K562 (cell line): ENCODE results near the gene TMEM185B. TPM values are rescaled to one million over a fixed set of nuclear protein-coding genes. Genes with fewer than 3 reads are reported as not detected.
A peak's percentile ranks its signal among the peaks of the same experiment; 100 is the strongest.

Experiments
- ATAC-seq: fragments of 200-7000 bp; cut with Tn5 transposase; 3 replicates; pipeline ENCODE4 v1.9.1; 2020; ENCODE audit warnings: moderate library complexity
- BruUV-seq: library from RNA; stranded (reverse); fragments of 400-500 nt; replicated peaks from 2 replicates; lab custom pipeline; 2021; lab: Mats Ljungman, UMichigan
- CTCF ChIA-PET: fragments of 300-600 bp; formaldehyde crosslinking; extraction: SDS; loops from one replicate; lab custom pipeline; 2021; ENCODE audit warnings: low intra/inter-chr PET ratio; lab: Yijun Ruan, JAX
- POLR2A ChIA-PET: fragments of 300-600, 350-650 bp; sonication (Branson Sonifier 250); formaldehyde crosslinking; extraction: SDS; loops from one replicate; lab custom pipeline; 2021; ENCODE audit warnings: antibody characterized with exemption, inconsistent platforms; lab: Yijun Ruan, JAX
- DNase-seq, 4 experiments: peaks; one replicate each; pipeline versions ENCODE4 v3.0.0 to v3.0.0-alpha.2; 2011 to 2018; ENCODE audit warnings: low spot score in 3 of 4, mixed read lengths in 3 of 4; ENCODE audit errors: extremely low read depth in 1 of 4
- FAIRE-seq: peaks from 2 replicates; lab custom pipeline; 2011; peaks lifted over from hg19 to GRCh38; lab: Jason Lieb, UNC
- H2AFZ ChIP-seq: 2 replicates; pipeline ENCODE4 v1.6.0; 2011; ENCODE audit warnings: low read depth, low read length, control low read depth, inconsistent platforms
- H3K27ac ChIP-seq: fragments of 200-600 bp; 3 replicates; pipeline ENCODE4 v1.8.0; 2011; ENCODE audit warnings: low read depth, mild to moderate bottlenecking, control low read depth, inconsistent platforms, low read length, moderate library complexity, mixed read lengths; ENCODE audit errors: extremely low read depth
- H3K27me3 ChIP-seq, 2 experiments: fragments of 300-600 bp in 1 of 2; 2 replicates in 1 of 2; 3 replicates in 1 of 2; pipeline versions ENCODE4 v1.6.0 to v1.8.0; 2011; ENCODE audit warnings: inconsistent platforms in 2 of 2, low read length in 2 of 2, mild to moderate bottlenecking in 1 of 2, mixed read lengths in 1 of 2, moderate library complexity in 1 of 2; ENCODE audit not compliant: control insufficient read depth in 2 of 2, insufficient read depth in 2 of 2
- H3K36me3 ChIP-seq: fragments of 300-600 bp; 3 replicates; pipeline ENCODE4 v1.8.0; 2011; ENCODE audit warnings: mild to moderate bottlenecking, low read length, inconsistent platforms; ENCODE audit not compliant: control insufficient read depth, insufficient read depth
- H3K4me1 ChIP-seq, 2 experiments: fragments of 200-600 bp in 1 of 2; replicated peaks in 1 of 2; 2 replicates in 1 of 2; 3 replicates in 1 of 2; pipeline versions ENCODE4 v1.5.1 to v1.8.0; 2011; ENCODE audit warnings: inconsistent platforms in 2 of 2, low read length in 2 of 2, mild to moderate bottlenecking in 1 of 2, mixed read lengths in 1 of 2, moderate library complexity in 1 of 2; ENCODE audit not compliant: control insufficient read depth in 2 of 2, insufficient read depth in 2 of 2
- H3K4me2 ChIP-seq: 2 replicates; pipeline ENCODE4 v1.6.1; 2011; ENCODE audit warnings: low read length, control low read depth, inconsistent platforms, mixed read lengths; ENCODE audit not compliant: insufficient read depth
- H3K4me3 ChIP-seq: fragments of 200-600 bp; sonication (generic), shearing (Covaris generic); 2 replicates; pipeline ENCODE4 v1.5.1; 2016; ENCODE audit warnings: control low read depth, inconsistent platforms
- H3K79me2 ChIP-seq: fragments of 200-600 bp; 3 replicates; pipeline ENCODE4 v1.8.0; 2011; ENCODE audit warnings: low read length, inconsistent platforms; ENCODE audit not compliant: control insufficient read depth, insufficient read depth
- H3K9ac ChIP-seq, 2 experiments: 2 replicates each; pipeline versions ENCODE4 v1.6.0 to v1.6.1; 2011; ENCODE audit warnings: low read depth in 2 of 2, low read length in 2 of 2, control low read depth in 1 of 2, inconsistent platforms in 1 of 2, mild to moderate bottlenecking in 1 of 2, mixed read lengths in 1 of 2; ENCODE audit not compliant: insufficient read depth in 1 of 2
- H3K9me1 ChIP-seq: one replicate; pipeline ENCODE4 v1.6.0; 2011; ENCODE audit warnings: inconsistent platforms, mild to moderate bottlenecking, low read length, moderate library complexity; ENCODE audit not compliant: control insufficient read depth, insufficient read depth
- H3K9me3 ChIP-seq: replicated peaks from 2 replicates; pipeline ENCODE4 v1.5.1; 2011; ENCODE audit warnings: low read depth, low read length, inconsistent platforms; ENCODE audit not compliant: control insufficient read depth, insufficient read depth
- H4K20me1 ChIP-seq: replicated peaks from 2 replicates; pipeline ENCODE4 v1.6.1; 2011; ENCODE audit warnings: low read length, inconsistent platforms, mixed read lengths; ENCODE audit not compliant: control insufficient read depth, insufficient read depth
- CBX2 ChIP-seq: fragments of 200-600 bp; sonication (generic); IDR thresholded peaks from one replicate; pipeline ENCODE4 v1.6.1; 2012; ENCODE audit warnings: mild to moderate bottlenecking, low read length, inconsistent platforms; ENCODE audit not compliant: insufficient read depth, poor library complexity, severe bottlenecking
- CTCFL ChIP-seq: IDR thresholded peaks from 2 replicates; pipeline ENCODE4 v1.6.1; 2011; ENCODE audit warnings: borderline replicate concordance, low read depth, mild to moderate bottlenecking, moderate library complexity, low read length; ENCODE audit not compliant: insufficient read depth, poor library complexity, severe bottlenecking
- ZNF3 ChIP-seq: fragments of 250-450 bp; sonication (Bioruptor Pico); IDR thresholded peaks from 2 replicates; pipeline ENCODE4 v1.5.0; 2021; ENCODE audit warnings: mild to moderate bottlenecking, moderate library complexity
- WGBS: fragments of 100-300 bp; shearing (Covaris generic); methylation state at CpG from one replicate; pipeline ENCODE4 v1.1.6; 2016; ENCODE audit warnings: low coverage, mixed read lengths; ENCODE audit not compliant: insufficient coverage; ENCODE audit errors: missing lambda C conversion rate; 5-methylcytosine and 5-hydroxymethylcytosine counted together
- in situ Hi-C: fragments of 300-500 bp; cut with MboI; formaldehyde crosslinking; loops from 4 replicates; pipeline ENCODE4 v1.15.0; 2018; ENCODE audit warnings: inconsistent platforms, mixed read lengths
- intact Hi-C: fragments of 100-400 bp; cut with micrococcal nuclease; formaldehyde crosslinking; loops from 2 replicates; pipeline ENCODE4 v1.14.2; 2022
- polyA plus RNA-seq, 8 experiments: library from polyadenylated mRNA; depleted of rRNA in 4 of 8; stranded (reverse) in 5 of 8; unstranded in 3 of 8; fragments of >200 nt; fragmentation: Nextera tagmentation in 2 of 8; fragmentation: Illumina TruSeq in 1 of 8; extraction: Ambion mirVana in 2 of 8; extraction: Trizol in 1 of 8; gene quantifications; 2 replicates each; pipeline versions ENCODE4 v1.2.1 to v1.2.3, GENCODE V29; 2011 to 2014; ENCODE audit warnings: inconsistent platforms in 1 of 8, missing spikeins in 1 of 8
- total RNA-seq, 7 experiments: library from RNA; depleted of rRNA in 6 of 7; stranded (reverse); fragments of >200 nt in 6 of 7; fragmentation: Illumina TruSeq in 2 of 7; extraction: Trizol in 2 of 7; gene quantifications; 2 replicates each; pipeline versions ENCODE4 v1.2.1 to v1.2.3, GENCODE V29; 2011 to 2021; ENCODE audit warnings: low replicate concordance in 1 of 7

Gene TMEM185B
- total and polyA plus RNA-seq, 9 of the 15 experiments (the other 6 are each of a cell fraction or from before 2014, with no cell fraction given), result 2.9 to 28.2 (median 11.5) TPM

- TF ChIP-seq CTCFL, result no peak
These were observed 18.5 kb upstream of the TMEM185B start (continued) for GRCh38 chr2:120241684-120242083.

- 41% methylated on average over 7 of the region's 10 CpGs for WGBS
- H3K27ac ChIP-seq, result no peak overlapping the region
- DNase-seq (no peak), FAIRE-seq (no peak), ATAC-seq (no peak)
- ChIA-PET CTCF (no interaction called here), POLR2A (interaction anchor here (0.8 kb wide), 1 partner anchor 11 kb away, joined by 5 read pairs; the partner anchor contains the start of gene RALB)
- H3K9me3 ChIP-seq, result no peaks in the 10 kb centered on the region
- no peak for TF ChIP-seq ZNF3
- TF ChIP-seq CBX2, result no peak
- intact Hi-C loops (no loop called here), in situ Hi-C loops (no loop called here)
- no peak overlapping the region for H3K4me2 ChIP-seq
- H3K9ac ChIP-seq, result peak overlapping the region in 1 of 2 experiments; percentile 68; a peak in 2 of 4 replicates
- H3K27me3 ChIP-seq, result no peaks in the 10 kb centered on the region
- BruUV-seq, result no TSS peak
- no peaks in the 10 kb centered on the region for H3K9me1 ChIP-seq
- no peak overlapping the region for H3K4me3 ChIP-seq
- no peaks in the 10 kb centered on the region for H4K20me1 ChIP-seq
- peaks cover 18 to 28% of the 10 kb centered on the region in 2 experiments for H3K4me1 ChIP-seq
- no peak overlapping the region for H2AFZ ChIP-seq
- H3K36me3 ChIP-seq, result no peaks in the 10 kb centered on the region
- no peaks in the 10 kb centered on the region for H3K79me2 ChIP-seq
These were observed 17.8 kb upstream of the TMEM185B start for GRCh38 chr2:120240901-120241429.
